ENCODE measurements around the gene SNRPE. TPM values are rescaled to one million over a fixed set of nuclear protein-coding genes. Genes with fewer than 3 reads are reported as not detected.

Gene SNRPE
- total and polyA plus RNA-seq, 4 donors = 12.9 to 128 (median 36.4) TPM

DNA sequence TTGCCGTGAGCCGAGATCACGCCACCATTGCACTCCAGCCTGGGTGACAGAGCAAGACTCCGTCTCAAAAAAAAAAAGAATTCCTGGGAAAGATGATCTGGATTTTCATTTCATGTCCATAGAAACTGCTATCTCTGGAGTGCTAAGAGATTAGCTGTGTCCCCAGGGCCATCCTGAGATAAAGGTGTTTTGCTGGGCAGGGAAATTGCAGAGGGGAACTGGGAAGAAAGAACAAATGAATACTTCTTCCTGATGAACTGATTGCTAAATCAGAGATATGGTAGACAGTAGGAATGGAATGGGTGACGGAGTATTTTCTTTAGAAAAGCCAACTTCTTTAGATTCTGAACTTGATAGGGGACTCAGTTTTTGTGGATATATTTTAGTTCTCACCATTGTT lies 19.2 kb downstream of the SNRPE start:
- H3K36me3 ChIP-seq (ENCODE audit: control insufficient read depth in 4 of 4, insufficient read depth in 3 of 4, low read depth in 1 of 4, low read length in 3 of 4) = peaks cover 0 to 2% (median 0%) of the 10 kb centered on the region in 4 donors
- H3K9ac ChIP-seq (ENCODE audit: low read depth in 1 of 2, low read length in 2 of 2) = no peak overlapping the region
- no peak overlapping the region for H3K27ac ChIP-seq (ENCODE audit: low read depth in 1 of 2, low read length in 2 of 2)
- no peaks in the 10 kb centered on the region for H3K4me1 ChIP-seq (ENCODE audit: control insufficient read depth in 4 of 4, insufficient read depth in 4 of 4, low read length in 3 of 4)
- DNase-seq (ENCODE audit: low spot score) = no peak
- 97% methylated on average over 5 of the region's 5 CpGs for WGBS
- no peaks in the 10 kb centered on the region for H3K9me3 ChIP-seq (ENCODE audit: control insufficient read depth in 4 of 4, low read length in 3 of 4)
- no peak overlapping the region for H3K4me3 ChIP-seq (ENCODE audit: low read depth in 1 of 3, low read length in 3 of 3)
- TF ChIP-seq GABPA (IDR thresholded peaks at IDR 0.05 in 1 of 2, conservative IDR thresholded peaks at IDR 0.05 in 1 of 2) (no peak), JUND (IDR thresholded peaks at IDR 0.05) (no peak), RAD21 (IDR thresholded peaks at IDR 0.05) (no peak), FOXA1 (IDR thresholded peaks at IDR 0.05) (no peak), SP1 (IDR thresholded peaks at IDR 0.05) (no peak), YY1 (IDR thresholded peaks at IDR 0.05) (no peak), ZBTB33 (IDR thresholded peaks at IDR 0.05) (no peak), RXRA (IDR thresholded peaks at IDR 0.05) (no peak), FOXA2 (IDR thresholded peaks at IDR 0.05) (no peak), EGR1 (IDR thresholded peaks at IDR 0.05; ENCODE audit: low read depth in 2 of 2) (no peak), NR2F2 (IDR thresholded peaks at IDR 0.05) (no peak)
- TF ChIP-seq, protein P1, sequence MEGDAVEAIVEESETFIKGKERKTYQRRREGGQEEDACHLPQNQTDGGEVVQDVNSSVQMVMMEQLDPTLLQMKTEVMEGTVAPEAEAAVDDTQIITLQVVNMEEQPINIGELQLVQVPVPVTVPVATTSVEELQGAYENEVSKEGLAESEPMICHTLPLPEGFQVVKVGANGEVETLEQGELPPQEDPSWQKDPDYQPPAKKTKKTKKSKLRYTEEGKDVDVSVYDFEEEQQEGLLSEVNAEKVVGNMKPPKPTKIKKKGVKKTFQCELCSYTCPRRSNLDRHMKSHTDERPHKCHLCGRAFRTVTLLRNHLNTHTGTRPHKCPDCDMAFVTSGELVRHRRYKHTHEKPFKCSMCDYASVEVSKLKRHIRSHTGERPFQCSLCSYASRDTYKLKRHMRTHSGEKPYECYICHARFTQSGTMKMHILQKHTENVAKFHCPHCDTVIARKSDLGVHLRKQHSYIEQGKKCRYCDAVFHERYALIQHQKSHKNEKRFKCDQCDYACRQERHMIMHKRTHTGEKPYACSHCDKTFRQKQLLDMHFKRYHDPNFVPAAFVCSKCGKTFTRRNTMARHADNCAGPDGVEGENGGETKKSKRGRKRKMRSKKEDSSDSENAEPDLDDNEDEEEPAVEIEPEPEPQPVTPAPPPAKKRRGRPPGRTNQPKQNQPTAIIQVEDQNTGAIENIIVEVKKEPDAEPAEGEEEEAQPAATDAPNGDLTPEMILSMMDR (IDR thresholded peaks at IDR 0.05; ENCODE audit: low read depth, low read length, missing input control) = no peak
- TF ChIP-seq, protein P2, sequence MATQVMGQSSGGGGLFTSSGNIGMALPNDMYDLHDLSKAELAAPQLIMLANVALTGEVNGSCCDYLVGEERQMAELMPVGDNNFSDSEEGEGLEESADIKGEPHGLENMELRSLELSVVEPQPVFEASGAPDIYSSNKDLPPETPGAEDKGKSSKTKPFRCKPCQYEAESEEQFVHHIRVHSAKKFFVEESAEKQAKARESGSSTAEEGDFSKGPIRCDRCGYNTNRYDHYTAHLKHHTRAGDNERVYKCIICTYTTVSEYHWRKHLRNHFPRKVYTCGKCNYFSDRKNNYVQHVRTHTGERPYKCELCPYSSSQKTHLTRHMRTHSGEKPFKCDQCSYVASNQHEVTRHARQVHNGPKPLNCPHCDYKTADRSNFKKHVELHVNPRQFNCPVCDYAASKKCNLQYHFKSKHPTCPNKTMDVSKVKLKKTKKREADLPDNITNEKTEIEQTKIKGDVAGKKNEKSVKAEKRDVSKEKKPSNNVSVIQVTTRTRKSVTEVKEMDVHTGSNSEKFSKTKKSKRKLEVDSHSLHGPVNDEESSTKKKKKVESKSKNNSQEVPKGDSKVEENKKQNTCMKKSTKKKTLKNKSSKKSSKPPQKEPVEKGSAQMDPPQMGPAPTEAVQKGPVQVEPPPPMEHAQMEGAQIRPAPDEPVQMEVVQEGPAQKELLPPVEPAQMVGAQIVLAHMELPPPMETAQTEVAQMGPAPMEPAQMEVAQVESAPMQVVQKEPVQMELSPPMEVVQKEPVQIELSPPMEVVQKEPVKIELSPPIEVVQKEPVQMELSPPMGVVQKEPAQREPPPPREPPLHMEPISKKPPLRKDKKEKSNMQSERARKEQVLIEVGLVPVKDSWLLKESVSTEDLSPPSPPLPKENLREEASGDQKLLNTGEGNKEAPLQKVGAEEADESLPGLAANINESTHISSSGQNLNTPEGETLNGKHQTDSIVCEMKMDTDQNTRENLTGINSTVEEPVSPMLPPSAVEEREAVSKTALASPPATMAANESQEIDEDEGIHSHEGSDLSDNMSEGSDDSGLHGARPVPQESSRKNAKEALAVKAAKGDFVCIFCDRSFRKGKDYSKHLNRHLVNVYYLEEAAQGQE (IDR thresholded peaks at IDR 0.05) = no peak
- H3K27me3 ChIP-seq (ENCODE audit: control insufficient read depth in 4 of 4, insufficient read depth in 4 of 4, low read length in 3 of 4) = no peaks in the 10 kb centered on the region

GRCh38 chr1:203888807-203889251 lies 27.4 kb downstream of the SNRPE start:
- H3K9ac ChIP-seq (ENCODE audit: low read depth in 1 of 2, low read length in 2 of 2) = no peak overlapping the region
- H3K27ac ChIP-seq (ENCODE audit: low read depth in 1 of 2, low read length in 2 of 2) = no peak overlapping the region
- no peak for DNase-seq (ENCODE audit: low spot score)
- no peaks in the 10 kb centered on the region for H3K9me3 ChIP-seq (ENCODE audit: control insufficient read depth in 4 of 4, low read length in 3 of 4)
- H3K36me3 ChIP-seq (ENCODE audit: control insufficient read depth in 4 of 4, insufficient read depth in 3 of 4, low read depth in 1 of 4, low read length in 3 of 4) = peaks cover 0 to 2% (median 0%) of the 10 kb centered on the region in 4 donors
- H3K4me1 ChIP-seq (ENCODE audit: control insufficient read depth in 4 of 4, insufficient read depth in 4 of 4, low read length in 3 of 4) = peaks cover 0 to 2% (median under 1%) of the 10 kb centered on the region in 4 donors
- no peak overlapping the region for H3K4me3 ChIP-seq (ENCODE audit: low read depth in 1 of 3, low read length in 3 of 3)
- H3K27me3 ChIP-seq (ENCODE audit: control insufficient read depth in 4 of 4, insufficient read depth in 4 of 4, low read length in 3 of 4) = no peaks in the 10 kb centered on the region
- TF ChIP-seq HNF4G (IDR thresholded peaks at IDR 0.05) (no peak), ZBTB33 (IDR thresholded peaks at IDR 0.05) (no peak), HNF4A (conservative IDR thresholded peaks at IDR 0.05) (no peak), RAD21 (IDR thresholded peaks at IDR 0.05) (no peak), JUND (IDR thresholded peaks at IDR 0.05) (no peak), YY1 (IDR thresholded peaks at IDR 0.05) (no peak), GABPA (IDR thresholded peaks at IDR 0.05 in 1 of 2, conservative IDR thresholded peaks at IDR 0.05 in 1 of 2) (no peak), TAF1 (conservative IDR thresholded peaks at IDR 0.05) (no peak), RXRA (IDR thresholded peaks at IDR 0.05) (no peak), SP1 (IDR thresholded peaks at IDR 0.05) (no peak), FOXA2 (IDR thresholded peaks at IDR 0.05) (no peak), FOXA1 (IDR thresholded peaks at IDR 0.05) (no peak)
- TF ChIP-seq, protein P3, sequence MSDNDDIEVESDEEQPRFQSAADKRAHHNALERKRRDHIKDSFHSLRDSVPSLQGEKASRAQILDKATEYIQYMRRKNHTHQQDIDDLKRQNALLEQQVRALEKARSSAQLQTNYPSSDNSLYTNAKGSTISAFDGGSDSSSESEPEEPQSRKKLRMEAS (IDR thresholded peaks at IDR 0.05) = no peak
- TF ChIP-seq, protein P2 (IDR thresholded peaks at IDR 0.05) = no peak
- TF ChIP-seq, protein P4, sequence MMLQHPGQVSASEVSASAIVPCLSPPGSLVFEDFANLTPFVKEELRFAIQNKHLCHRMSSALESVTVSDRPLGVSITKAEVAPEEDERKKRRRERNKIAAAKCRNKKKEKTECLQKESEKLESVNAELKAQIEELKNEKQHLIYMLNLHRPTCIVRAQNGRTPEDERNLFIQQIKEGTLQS (IDR thresholded peaks at IDR 0.05) = no peak
